ENCODE results near the gene CEP295NL. TPM values are rescaled to one million over a fixed set of nuclear protein-coding genes. Genes with fewer than 3 reads are reported as not detected.
A peak's percentile ranks its signal among the peaks of the same experiment; 100 is the strongest.
"Not testable (repeated sequence)": the region's sequence is repeated elsewhere in the genome, so short reads cannot be mapped to it uniquely, and the experiment has no call there.

Gene CEP295NL
- total RNA-seq, 1 donor from 2014 or later, result 0.55 TPM

GRCh38 chr17:78913115-78913514, 10.1 kb upstream of the CEP295NL start:
- peaks cover 74% of the 10 kb centered on the region for H3K4me1 ChIP-seq
- no peaks in the 10 kb centered on the region for H3K36me3 ChIP-seq
- TF ChIP-seq CTCF (IDR thresholded peaks at IDR 0.05; ENCODE audit: borderline replicate concordance), result no peak
- H3K4me3 ChIP-seq, result no peak overlapping the region
- H3K27ac ChIP-seq (replicated peaks), result no peak overlapping the region
- H3K27me3 ChIP-seq (ENCODE audit: low read depth), result no peaks in the 10 kb centered on the region
- no peak for DNase-seq
- intact Hi-C loops (cut with micrococcal nuclease), result no loop called here
- H3K9me3 ChIP-seq (replicated peaks), result no peaks in the 10 kb centered on the region

GRCh38 chr17:78912082-78912481, 9.1 kb upstream of the CEP295NL start:
- DNase-seq, result no peak
- no peak overlapping the region for H3K4me3 ChIP-seq
- no peak for TF ChIP-seq CTCF (IDR thresholded peaks at IDR 0.05; ENCODE audit: borderline replicate concordance)
- intact Hi-C loops (cut with micrococcal nuclease), result no loop called here
- H3K27ac ChIP-seq (replicated peaks), result no peak overlapping the region
- peaks cover 69% of the 10 kb centered on the region for H3K4me1 ChIP-seq
- no peaks in the 10 kb centered on the region for H3K36me3 ChIP-seq
- H3K9me3 ChIP-seq (replicated peaks), result no peaks in the 10 kb centered on the region
- no peaks in the 10 kb centered on the region for H3K27me3 ChIP-seq (ENCODE audit: low read depth)

- H3K4me1 ChIP-seq, result peaks cover 65% of the 10 kb centered on the region
- not testable (repeated sequence) for H3K4me3 ChIP-seq
Observed at GRCh38 chr17:78911543-78911942, 8.5 kb upstream of the CEP295NL start.

GRCh38 chr17:78910497-78911284, 7.7 kb upstream of the CEP295NL start:
- H3K9me3 ChIP-seq (replicated peaks), result no peaks in the 10 kb centered on the region
- no peak for TF ChIP-seq CTCF (IDR thresholded peaks at IDR 0.05; ENCODE audit: borderline replicate concordance)
- H3K4me3 ChIP-seq, result no peak overlapping the region
- intact Hi-C loops (cut with micrococcal nuclease), result no loop called here
- H3K36me3 ChIP-seq, result no peaks in the 10 kb centered on the region
- peaks cover 60% of the 10 kb centered on the region for H3K4me1 ChIP-seq
- no peak for DNase-seq
- H3K27me3 ChIP-seq (ENCODE audit: low read depth), result no peaks in the 10 kb centered on the region
- H3K27ac ChIP-seq (replicated peaks), result peak overlapping the region; percentile 4

More at GRCh38 chr17:78911543-78911942, 8.5 kb upstream of the CEP295NL start:
- intact Hi-C loops (cut with micrococcal nuclease); H3K36me3 ChIP-seq; H3K9me3 ChIP-seq (replicated peaks); H3K27me3 ChIP-seq (ENCODE audit: low read depth); DNase-seq: not testable (repeated sequence)
- peak overlapping the region; percentile 4 for H3K27ac ChIP-seq (replicated peaks)

GRCh38 chr17:78908426-78908825, 5.4 kb upstream of the CEP295NL start:
- no peaks in the 10 kb centered on the region for H3K9me3 ChIP-seq (replicated peaks)
- intact Hi-C loops (cut with micrococcal nuclease), result no loop called here

More at GRCh38 chr17:78908426-78908825, 5.4 kb upstream of the CEP295NL start:
- Histone ChIP-seq H3K4me1 (peaks cover 58% of the 10 kb centered on the region), H3K27ac (replicated peaks) (peak overlapping the region; percentile 17), H3K36me3 (no peaks in the 10 kb centered on the region), H3K4me3 (no peak overlapping the region), H3K27me3 (ENCODE audit: low read depth) (no peaks in the 10 kb centered on the region)
- TF ChIP-seq CTCF (IDR thresholded peaks at IDR 0.05; ENCODE audit: borderline replicate concordance), result no peak
- DNase-seq, result no peak

Measured in left ventricle myocardium inferior (tissue), 1 donor.